Right lobe of liver (tissue), 4 donors: ENCODE measurements around the gene CNIH2.

ENCODE experiments used
- CTCF ChIP-seq, 4 donors: fragments of 200-600 bp in 3 of 4; fragments of 450-650 bp in 1 of 4; IDR thresholded peaks; one replicate each; pipeline versions ENCODE4 v1.5.1 to v1.8.0; 2016 to 2022; ENCODE audit warnings: antibody characterized with exemption in 4 of 4, mild to moderate bottlenecking in 2 of 4
- POLR2A ChIP-seq: fragments of 450-650 bp; IDR thresholded peaks from one replicate; pipeline ENCODE4 v1.6.1; 2017; ENCODE audit warnings: antibody characterized with exemption, mild to moderate bottlenecking
- donor health status: DM: no; HTN: no; CAD: no.
- donor health status: DM: no; HTN: no; CAD: no.
- donor health status: DM: no; HTN: yes; CAD: no.

GRCh38 chr11:66274219-66274618 lies 3.8 kb upstream of the CNIH2 start:
- TF ChIP-seq CTCF (IDR thresholded peaks at IDR 0.05) = no peak
- no peak for TF ChIP-seq POLR2A
